Natural killer cell (primary cell): ENCODE results near the gene NEBL. TPM values are rescaled to one million over a fixed set of nuclear protein-coding genes. Genes with fewer than 3 reads are reported as not detected.

Source experiments
- ATAC-seq, 3 donors: fragments of 150-1000 bp in 2 of 3; fragments of 200-7000 bp in 1 of 3; cut with Tn5 transposase; 1 replicate in 1 of 3; 2 replicates in 2 of 3; pipeline ENCODE4 v1.10.0; 2021; ENCODE audit warnings: mild to moderate bottlenecking in 2 of 3, moderate library complexity in 2 of 3
- DNase-seq, 2 donors: peaks; one replicate each; pipeline versions ENCODE4 v3.0.0 to v3.0.0-alpha.2; 2013 to 2021; ENCODE audit warnings: mixed read lengths in 1 of 2
- H3K27ac ChIP-seq: one replicate; pipeline ENCODE4 v1.5.1; 2013; ENCODE audit warnings: mild to moderate bottlenecking, low read length
- H3K27me3 ChIP-seq: one replicate; pipeline ENCODE4 v1.6.1; 2013; ENCODE audit warnings: low read length; ENCODE audit not compliant: control insufficient read depth, insufficient read depth
- H3K36me3 ChIP-seq: one replicate; pipeline ENCODE4 v1.6.1; 2013; ENCODE audit warnings: low read length; ENCODE audit not compliant: control insufficient read depth, insufficient read depth
- H3K4me1 ChIP-seq: one replicate; pipeline ENCODE4 v1.6.1; 2013; ENCODE audit warnings: low read length; ENCODE audit not compliant: control insufficient read depth, insufficient read depth
- H3K4me3 ChIP-seq: one replicate; pipeline ENCODE4 v1.5.1; 2013; ENCODE audit warnings: low read length
- H3K9me3 ChIP-seq: one replicate; pipeline ENCODE4 v1.6.1; 2013; ENCODE audit warnings: low read length; ENCODE audit not compliant: control insufficient read depth, insufficient read depth
- H3K27ac Mint-ChIP-seq, 2 donors: one replicate each; pipeline ENCODE4 v1.8.0; 2022; ENCODE audit warnings: mild to moderate bottlenecking in 2 of 2, mixed read lengths in 2 of 2, moderate library complexity in 1 of 2
- H3K27me3 Mint-ChIP-seq, 2 donors: one replicate each; pipeline ENCODE4 v1.8.0; 2022; ENCODE audit warnings: low read depth in 2 of 2, mixed read lengths in 2 of 2
- H3K36me3 Mint-ChIP-seq: one replicate; pipeline ENCODE4 v1.8.0; 2022; ENCODE audit warnings: mixed read lengths
- H3K4me1 Mint-ChIP-seq, 2 donors: one replicate each; pipeline ENCODE4 v1.8.0; 2022; ENCODE audit warnings: mixed read lengths in 2 of 2
- H3K4me3 Mint-ChIP-seq: one replicate; pipeline ENCODE4 v1.8.0; 2022; ENCODE audit warnings: mild to moderate bottlenecking, moderate library complexity, mixed read lengths
- H3K9me3 Mint-ChIP-seq, 2 donors: one replicate each; pipeline ENCODE4 v1.8.0; 2022; ENCODE audit warnings: mixed read lengths in 2 of 2
- WGBS: methylation state at CpG from one replicate; pipeline ENCODE4 v1.1.7; 2013; ENCODE audit warnings: missing lambda C conversion rate; ENCODE audit not compliant: insufficient coverage; 5-methylcytosine and 5-hydroxymethylcytosine counted together
- intact Hi-C: fragments of 100-400 bp; cut with micrococcal nuclease; formaldehyde crosslinking; loops from one replicate; pipeline ENCODE4 v1.14.2; 2022
- total RNA-seq, 4 donors: library from RNA; stranded (reverse); fragments of 120-200 nt in 1 of 4; gene quantifications; one replicate each; pipeline versions ENCODE4 v1.2.3 to v1.2.4, GENCODE V29; 2013 to 2022
- TF ChIP-seq, protein P1 (sequence below): fragments of 200-600 bp; IDR thresholded peaks from one replicate; pipeline ENCODE4 v1.8.0; 2022; ENCODE audit warnings: antibody characterized with exemption

NEBL gene
- total RNA-seq, 3 donors from 2014 or later (not counting 1 experiment from before 2014, with no cell fraction given) = 1.1 to 1.5 TPM; not detected in 1

DNA sequence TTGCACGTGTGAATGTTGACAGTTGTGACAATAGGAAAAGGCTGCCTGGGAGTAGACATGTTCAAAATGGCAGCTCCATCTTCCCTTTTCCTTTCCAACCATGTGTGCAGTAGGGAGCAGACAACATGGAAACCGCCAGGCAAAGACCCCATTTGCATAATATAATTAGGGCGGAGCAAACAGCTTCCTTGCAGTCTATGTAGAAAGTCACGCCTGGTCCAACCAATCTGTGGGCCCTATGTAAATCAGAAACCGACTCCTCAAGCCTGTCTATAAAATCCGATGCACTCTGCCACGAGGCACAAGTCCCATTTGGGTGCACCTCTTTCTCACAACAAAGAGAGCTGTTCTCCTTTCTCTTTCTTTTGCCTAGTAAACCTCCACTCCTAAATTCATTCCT lies 19.6 kb downstream of the NEBL start:
- ATAC-seq = no peak
- H3K27me3 Mint-ChIP-seq = peaks cover 10 to 11% of the 10 kb centered on the region in 2 donors

DNA sequence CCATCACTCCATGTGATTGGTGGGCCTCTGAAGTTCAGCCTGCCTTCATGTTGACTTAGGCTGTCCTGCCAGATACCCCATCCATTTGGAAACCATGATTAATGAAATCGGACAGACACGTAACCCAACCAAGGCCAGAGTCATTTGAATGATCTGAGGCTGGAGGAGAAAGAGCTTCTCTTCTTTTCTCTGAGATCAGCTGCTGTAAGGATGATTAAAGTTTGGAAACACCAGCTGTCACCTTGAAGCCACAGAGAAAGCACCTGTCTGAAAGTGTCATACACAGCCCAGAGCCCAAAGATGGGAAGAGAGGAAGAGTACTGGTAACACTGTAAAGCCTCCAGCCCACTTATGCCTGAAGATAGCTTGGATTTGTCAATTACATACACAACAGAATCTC lies 22.9 kb downstream of the NEBL start:
- TF ChIP-seq, protein P1, sequence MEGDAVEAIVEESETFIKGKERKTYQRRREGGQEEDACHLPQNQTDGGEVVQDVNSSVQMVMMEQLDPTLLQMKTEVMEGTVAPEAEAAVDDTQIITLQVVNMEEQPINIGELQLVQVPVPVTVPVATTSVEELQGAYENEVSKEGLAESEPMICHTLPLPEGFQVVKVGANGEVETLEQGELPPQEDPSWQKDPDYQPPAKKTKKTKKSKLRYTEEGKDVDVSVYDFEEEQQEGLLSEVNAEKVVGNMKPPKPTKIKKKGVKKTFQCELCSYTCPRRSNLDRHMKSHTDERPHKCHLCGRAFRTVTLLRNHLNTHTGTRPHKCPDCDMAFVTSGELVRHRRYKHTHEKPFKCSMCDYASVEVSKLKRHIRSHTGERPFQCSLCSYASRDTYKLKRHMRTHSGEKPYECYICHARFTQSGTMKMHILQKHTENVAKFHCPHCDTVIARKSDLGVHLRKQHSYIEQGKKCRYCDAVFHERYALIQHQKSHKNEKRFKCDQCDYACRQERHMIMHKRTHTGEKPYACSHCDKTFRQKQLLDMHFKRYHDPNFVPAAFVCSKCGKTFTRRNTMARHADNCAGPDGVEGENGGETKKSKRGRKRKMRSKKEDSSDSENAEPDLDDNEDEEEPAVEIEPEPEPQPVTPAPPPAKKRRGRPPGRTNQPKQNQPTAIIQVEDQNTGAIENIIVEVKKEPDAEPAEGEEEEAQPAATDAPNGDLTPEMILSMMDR = no peak
- ATAC-seq = no peak
- intact Hi-C loops = no loop called here
- H3K27me3 Mint-ChIP-seq = peaks cover 7 to 20% of the 10 kb centered on the region in 2 donors
- Histone ChIP-seq H3K27ac (no peak overlapping the region), H3K27me3 (no peaks in the 10 kb centered on the region), H3K4me3 (no peak overlapping the region), H3K4me1 (no peaks in the 10 kb centered on the region), H3K36me3 (no peaks in the 10 kb centered on the region), H3K9me3 (no peaks in the 10 kb centered on the region)
- no peak overlapping the region for H3K27ac Mint-ChIP-seq
- DNase-seq = no peak
- no peaks in the 10 kb centered on the region for H3K36me3 Mint-ChIP-seq
- H3K4me1 Mint-ChIP-seq = no peaks in the 10 kb centered on the region
- no peaks in the 10 kb centered on the region for H3K9me3 Mint-ChIP-seq
- no peak overlapping the region for H3K4me3 Mint-ChIP-seq
- 97% methylated on average over 2 of the region's 2 CpGs for WGBS

More for the DNA sequence above, 19.6 kb downstream of the NEBL start:
- Histone ChIP-seq H3K27me3 (no peaks in the 10 kb centered on the region), H3K4me1 (no peaks in the 10 kb centered on the region), H3K27ac (no peak overlapping the region), H3K9me3 (no peaks in the 10 kb centered on the region), H3K36me3 (no peaks in the 10 kb centered on the region), H3K4me3 (no peak overlapping the region)
- 84% methylated on average over 6 of the region's 7 CpGs for WGBS
- DNase-seq = no peak
- Mint-ChIP-seq H3K4me3 (no peak overlapping the region), H3K9me3 (no peaks in the 10 kb centered on the region), H3K4me1 (no peaks in the 10 kb centered on the region), H3K27ac (no peak overlapping the region), H3K36me3 (no peaks in the 10 kb centered on the region)
- intact Hi-C loops = no loop called here
- TF ChIP-seq, protein P1 = no peak

DNA sequence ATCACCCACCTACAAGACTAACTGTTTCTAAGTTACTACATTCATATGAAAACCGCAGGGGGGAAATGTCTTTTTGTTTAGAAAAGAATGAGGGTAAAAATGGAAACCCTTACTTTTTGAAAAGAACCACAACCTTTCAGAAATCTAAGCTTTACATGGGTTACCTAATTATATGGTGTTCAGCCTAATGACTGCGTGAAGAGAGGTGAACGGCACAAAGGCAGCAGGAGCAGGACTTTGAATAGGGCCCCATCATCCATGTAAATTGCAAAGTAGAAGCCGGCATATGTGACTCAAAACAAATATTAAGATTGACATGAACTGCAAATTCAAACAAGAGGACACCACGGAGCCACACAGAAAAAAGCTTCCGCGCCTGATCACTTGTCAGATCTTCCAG lies 25.1 kb downstream of the NEBL start:
- no peaks in the 10 kb centered on the region for H3K9me3 ChIP-seq
- ATAC-seq (no peak), DNase-seq (no peak)
- Mint-ChIP-seq H3K4me3 (no peak overlapping the region), H3K4me1 (no peaks in the 10 kb centered on the region), H3K36me3 (no peaks in the 10 kb centered on the region), H3K27me3 (peaks cover 13 to 25% of the 10 kb centered on the region in 2 donors), H3K27ac (no peak overlapping the region), H3K9me3 (no peaks in the 10 kb centered on the region)
- H3K4me1 ChIP-seq = no peaks in the 10 kb centered on the region
- H3K27ac ChIP-seq = no peak overlapping the region
- whole genome bisulfite sequencing = 97% methylated on average over 6 of the region's 7 CpGs
- intact Hi-C loops = no loop called here
- no peak overlapping the region for H3K4me3 ChIP-seq
- no peaks in the 10 kb centered on the region for H3K36me3 ChIP-seq
- TF ChIP-seq, protein P1 = no peak
- H3K27me3 ChIP-seq = no peaks in the 10 kb centered on the region

GRCh38 chr10:20870834-20871233 lies 26.3 kb downstream of the NEBL start:
- Histone ChIP-seq H3K27me3 (no peaks in the 10 kb centered on the region), H3K4me3 (no peak overlapping the region), H3K9me3 (no peaks in the 10 kb centered on the region), H3K36me3 (no peaks in the 10 kb centered on the region), H3K4me1 (no peaks in the 10 kb centered on the region), H3K27ac (no peak overlapping the region)
- intact Hi-C loops = no loop called here
- H3K27me3 Mint-ChIP-seq = peaks cover 17 to 27% of the 10 kb centered on the region in 2 donors
- WGBS = 89% methylated on average over 3 of the region's 3 CpGs
- no peak overlapping the region for H3K4me3 Mint-ChIP-seq
- TF ChIP-seq, protein P1 = no peak
- ATAC-seq (no peak), DNase-seq (no peak)
- H3K27ac Mint-ChIP-seq = no peak overlapping the region
- H3K4me1 Mint-ChIP-seq = no peaks in the 10 kb centered on the region
- no peaks in the 10 kb centered on the region for H3K9me3 Mint-ChIP-seq
- H3K36me3 Mint-ChIP-seq = no peaks in the 10 kb centered on the region
